HL-60 (cell line): ENCODE measurements around the gene DNAJA2.

Source experiments
- GABPA ChIP-seq: IDR thresholded peaks from 2 replicates; pipeline ENCODE4 v1.6.1; 2012; ENCODE audit warnings: low read depth
- POLR2AphosphoS5 ChIP-seq: IDR thresholded peaks from 2 replicates; pipeline ENCODE4 v1.6.1; 2012; ENCODE audit warnings: low read depth
- TF ChIP-seq, protein P1 (sequence below): IDR thresholded peaks from 2 replicates; pipeline ENCODE4 v1.6.1; 2012; ENCODE audit warnings: low read depth; ENCODE audit not compliant: insufficient replicate concordance

DNA sequence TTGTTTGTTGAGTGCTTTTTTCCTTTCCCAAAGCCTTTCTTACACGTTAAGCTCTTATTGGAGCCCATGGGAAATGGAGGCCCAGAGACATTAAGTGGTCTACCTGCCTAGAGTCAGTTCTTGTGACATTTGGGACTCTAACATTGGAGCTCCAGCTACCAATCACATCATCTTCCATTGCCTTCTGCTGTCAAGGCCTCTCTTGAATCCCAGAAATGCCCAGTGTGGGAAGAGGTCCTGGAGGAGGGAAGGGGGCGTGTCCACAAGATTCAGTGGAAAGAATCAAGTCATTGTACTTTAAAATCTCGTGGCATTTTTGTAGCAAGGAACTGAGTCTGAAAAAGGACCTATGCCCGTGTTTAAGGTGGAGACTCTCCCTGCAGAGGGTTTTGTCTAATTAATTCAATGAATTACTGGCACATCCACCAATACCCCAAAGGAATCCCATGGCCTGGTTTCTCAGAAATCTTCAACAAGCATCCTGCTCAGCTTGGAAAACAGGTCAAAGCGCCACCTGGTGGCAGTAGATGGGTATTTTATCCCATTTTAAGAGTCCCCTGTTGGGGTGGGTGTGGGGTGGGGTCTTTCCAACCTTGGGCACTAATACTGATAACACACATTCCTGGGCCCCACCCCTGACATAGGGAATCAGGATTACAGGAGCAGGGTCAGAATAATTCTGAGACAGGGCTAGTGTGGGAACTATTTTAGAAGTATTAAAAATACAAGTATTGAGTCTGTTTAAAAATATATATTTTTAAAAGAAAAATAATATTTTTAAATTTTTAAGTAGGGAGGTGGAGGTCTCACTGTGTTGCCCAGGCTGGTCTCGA is 64.7 kb downstream of the DNAJA2 start:
- TF ChIP-seq GABPA (no peak), POLR2AphosphoS5 (no peak)
- TF ChIP-seq, protein P1, sequence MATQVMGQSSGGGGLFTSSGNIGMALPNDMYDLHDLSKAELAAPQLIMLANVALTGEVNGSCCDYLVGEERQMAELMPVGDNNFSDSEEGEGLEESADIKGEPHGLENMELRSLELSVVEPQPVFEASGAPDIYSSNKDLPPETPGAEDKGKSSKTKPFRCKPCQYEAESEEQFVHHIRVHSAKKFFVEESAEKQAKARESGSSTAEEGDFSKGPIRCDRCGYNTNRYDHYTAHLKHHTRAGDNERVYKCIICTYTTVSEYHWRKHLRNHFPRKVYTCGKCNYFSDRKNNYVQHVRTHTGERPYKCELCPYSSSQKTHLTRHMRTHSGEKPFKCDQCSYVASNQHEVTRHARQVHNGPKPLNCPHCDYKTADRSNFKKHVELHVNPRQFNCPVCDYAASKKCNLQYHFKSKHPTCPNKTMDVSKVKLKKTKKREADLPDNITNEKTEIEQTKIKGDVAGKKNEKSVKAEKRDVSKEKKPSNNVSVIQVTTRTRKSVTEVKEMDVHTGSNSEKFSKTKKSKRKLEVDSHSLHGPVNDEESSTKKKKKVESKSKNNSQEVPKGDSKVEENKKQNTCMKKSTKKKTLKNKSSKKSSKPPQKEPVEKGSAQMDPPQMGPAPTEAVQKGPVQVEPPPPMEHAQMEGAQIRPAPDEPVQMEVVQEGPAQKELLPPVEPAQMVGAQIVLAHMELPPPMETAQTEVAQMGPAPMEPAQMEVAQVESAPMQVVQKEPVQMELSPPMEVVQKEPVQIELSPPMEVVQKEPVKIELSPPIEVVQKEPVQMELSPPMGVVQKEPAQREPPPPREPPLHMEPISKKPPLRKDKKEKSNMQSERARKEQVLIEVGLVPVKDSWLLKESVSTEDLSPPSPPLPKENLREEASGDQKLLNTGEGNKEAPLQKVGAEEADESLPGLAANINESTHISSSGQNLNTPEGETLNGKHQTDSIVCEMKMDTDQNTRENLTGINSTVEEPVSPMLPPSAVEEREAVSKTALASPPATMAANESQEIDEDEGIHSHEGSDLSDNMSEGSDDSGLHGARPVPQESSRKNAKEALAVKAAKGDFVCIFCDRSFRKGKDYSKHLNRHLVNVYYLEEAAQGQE, result no peak
